Testis (tissue), 5 donors: ENCODE measurements around the gene P3R3URF. TPM values are rescaled to one million over a fixed set of nuclear protein-coding genes. Genes with fewer than 3 reads are reported as not detected.
"Not testable (repeated sequence)": the region's sequence is repeated elsewhere in the genome, so short reads cannot be mapped to it uniquely, and the experiment has no call there.

Source experiments
- DNase-seq: peaks from one replicate; pipeline ENCODE4 v3.0.0-alpha.2; 2019
- H3K27ac ChIP-seq, 2 donors: fragments of 200-600 bp; sonication (generic); one replicate each; pipeline ENCODE4 v1.5.1; 2019
- H3K27me3 ChIP-seq: fragments of 200-600 bp; sonication (generic); one replicate; pipeline ENCODE4 v1.5.1; 2019
- H3K36me3 ChIP-seq: fragments of 200-600 bp; sonication (generic); one replicate; pipeline ENCODE4 v1.5.1; 2017; ENCODE audit warnings: low read depth; ENCODE audit errors: missing control alignments
- H3K4me1 ChIP-seq: fragments of 200-600 bp; sonication (generic); one replicate; pipeline ENCODE4 v1.5.1; 2019
- H3K4me3 ChIP-seq, 2 donors: fragments of 200-600 bp; sonication (generic); one replicate each; pipeline ENCODE4 v1.5.1; 2017 to 2019
- H3K9me3 ChIP-seq: fragments of 200-600 bp; sonication (generic); one replicate; pipeline ENCODE4 v1.5.1; 2017
- POLR2A ChIP-seq: fragments of 450-650 bp; IDR thresholded peaks from one replicate; pipeline ENCODE4 v1.6.1; 2017; ENCODE audit warnings: antibody characterized with exemption, mild to moderate bottlenecking, moderate library complexity
- WGBS, 2 donors: methylation state at CpG; one replicate each; pipeline ENCODE4 v1.1.5; 2018; 5-methylcytosine and 5-hydroxymethylcytosine counted together
- intact Hi-C: fragments of 100-400 bp; cut with DNase I; formaldehyde crosslinking; loops from one replicate; pipeline ENCODE4 v1.15.1; 2023; ENCODE audit warnings: low total_unique reads
- long read RNA-seq, 2 donors: transcript quantifications; one replicate each; lab custom pipeline, GENCODE V29; 2026
- polyA plus RNA-seq: library from polyadenylated mRNA; stranded (reverse); fragments of 350-450 nt; fragmentation: Illumina TruSeq; extraction: RNeasy Lipid Tissue Mini Kit (QIAGEN cat#74804); gene quantifications from one replicate; pipeline ENCODE4 v1.2.3, GENCODE V29; 2014; ENCODE audit warnings: low read depth, low replicate concordance; ENCODE audit not compliant: insufficient read depth
- total RNA-seq, 2 donors: library from RNA; depleted of rRNA; stranded (reverse); fragments of >200 nt; gene quantifications; one replicate each; pipeline ENCODE4 v1.2.3, GENCODE V29; 2016
- TF ChIP-seq, protein P1 (sequence below), 3 experiments: fragments of 450-650 bp in 2 of 3; fragments of 200-600 bp in 1 of 3; sonication (generic) in 1 of 3; IDR thresholded peaks; one replicate each; pipeline ENCODE4 v1.5.1; 2016 to 2019; ENCODE audit warnings: antibody characterized with exemption in 3 of 3, mild to moderate bottlenecking in 2 of 3, moderate library complexity in 1 of 3

Gene P3R3URF
- total RNA-seq (10 to 100 TPM; 35.0 to 69.1 TPM), polyA plus RNA-seq (123 TPM)
- long read RNA-seq, donor 1: 0 reads
- long read RNA-seq, donor 2: 0 reads

DNA sequence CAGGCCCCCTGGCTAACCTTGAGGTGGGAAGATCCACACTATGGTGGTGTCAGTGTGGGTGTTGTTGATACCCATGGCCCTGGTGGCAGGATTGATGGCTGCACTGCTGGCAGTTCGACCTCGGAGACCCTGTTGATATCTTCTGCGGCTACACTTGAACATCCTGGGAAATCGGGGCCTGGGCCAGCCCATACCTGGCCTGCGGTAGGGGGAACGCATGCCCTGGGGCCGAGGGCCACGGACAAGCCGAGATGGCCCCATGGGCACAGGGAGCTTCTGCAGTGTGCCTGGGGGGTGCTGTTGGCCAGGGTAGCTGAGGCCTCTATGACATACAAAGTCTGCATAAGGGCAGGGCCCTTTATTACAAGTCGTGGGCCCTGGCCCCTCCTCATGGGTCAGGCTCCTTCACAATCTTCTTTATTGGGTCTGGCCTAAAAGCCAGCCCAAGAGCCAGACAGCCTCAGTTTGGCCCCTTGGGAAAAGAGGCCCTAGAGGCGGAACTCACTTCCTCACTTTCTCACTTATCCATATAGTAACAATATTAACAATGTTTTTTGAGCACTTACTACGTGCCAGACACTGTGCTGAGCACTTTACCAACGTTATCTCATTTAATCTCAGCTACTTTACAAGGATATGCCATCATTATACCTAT is at the start of gene P3R3URF:
Gene P3R3URF, minus strand, starts transcription at position 278 of the 655 bp plus-strand sequence. Its CDS starts 17 bp downstream, at position 261.
- TF ChIP-seq POLR2A: no peak
- TF ChIP-seq, protein P1, sequence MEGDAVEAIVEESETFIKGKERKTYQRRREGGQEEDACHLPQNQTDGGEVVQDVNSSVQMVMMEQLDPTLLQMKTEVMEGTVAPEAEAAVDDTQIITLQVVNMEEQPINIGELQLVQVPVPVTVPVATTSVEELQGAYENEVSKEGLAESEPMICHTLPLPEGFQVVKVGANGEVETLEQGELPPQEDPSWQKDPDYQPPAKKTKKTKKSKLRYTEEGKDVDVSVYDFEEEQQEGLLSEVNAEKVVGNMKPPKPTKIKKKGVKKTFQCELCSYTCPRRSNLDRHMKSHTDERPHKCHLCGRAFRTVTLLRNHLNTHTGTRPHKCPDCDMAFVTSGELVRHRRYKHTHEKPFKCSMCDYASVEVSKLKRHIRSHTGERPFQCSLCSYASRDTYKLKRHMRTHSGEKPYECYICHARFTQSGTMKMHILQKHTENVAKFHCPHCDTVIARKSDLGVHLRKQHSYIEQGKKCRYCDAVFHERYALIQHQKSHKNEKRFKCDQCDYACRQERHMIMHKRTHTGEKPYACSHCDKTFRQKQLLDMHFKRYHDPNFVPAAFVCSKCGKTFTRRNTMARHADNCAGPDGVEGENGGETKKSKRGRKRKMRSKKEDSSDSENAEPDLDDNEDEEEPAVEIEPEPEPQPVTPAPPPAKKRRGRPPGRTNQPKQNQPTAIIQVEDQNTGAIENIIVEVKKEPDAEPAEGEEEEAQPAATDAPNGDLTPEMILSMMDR (IDR thresholded peaks at IDR 0.05): no peak
- intact Hi-C loops: no loop called here
- WGBS, 2 donors: 84 to 88% methylated on average over 13 of the region's 13 CpGs
- Histone ChIP-seq H3K4me1 (peaks cover 14% of the 10 kb centered on the region), H3K27me3 (no peaks in the 10 kb centered on the region), H3K27ac (peak within 1 kb of the TSS; percentile 9 to 55), H3K9me3 (no peaks in the 10 kb centered on the region), H3K4me3 (no peak within 1 kb of the TSS), H3K36me3 (no peaks in the 10 kb centered on the region)
- no peak for DNase-seq

DNA sequence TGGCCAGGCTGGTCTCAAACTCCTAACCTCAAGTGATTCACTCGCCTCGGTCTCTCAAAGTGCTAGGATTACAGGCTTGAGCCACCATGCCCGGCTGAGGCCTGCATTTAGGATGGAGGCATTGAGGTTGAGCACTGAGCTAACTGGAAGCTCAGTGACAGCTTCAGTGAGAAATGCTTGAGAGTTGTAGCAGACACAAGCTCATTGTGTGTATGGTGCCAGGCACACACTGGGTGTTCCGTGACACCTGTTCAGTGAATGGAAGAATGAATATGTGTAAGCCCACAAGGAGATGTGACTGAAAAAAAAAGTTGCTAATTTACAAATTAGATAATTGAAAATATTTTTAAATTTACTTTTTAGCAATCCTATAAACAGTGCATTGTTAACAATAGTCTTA is 48.7 kb upstream of the P3R3URF start:
- 83 to 89% methylated on average over 4 of the region's 4 CpGs for WGBS, 2 donors
- intact Hi-C loops: no loop called here
- H3K4me3 ChIP-seq: no peak overlapping the region
- H3K36me3 ChIP-seq: no peaks in the 10 kb centered on the region
- H3K27me3 ChIP-seq: no peaks in the 10 kb centered on the region
- DNase-seq: no peak
- no peaks in the 10 kb centered on the region for H3K9me3 ChIP-seq
- TF ChIP-seq, protein P1 (IDR thresholded peaks at IDR 0.05): no peak
- TF ChIP-seq POLR2A: no peak
- no peaks in the 10 kb centered on the region for H3K4me1 ChIP-seq
- no peak overlapping the region for H3K27ac ChIP-seq

DNA sequence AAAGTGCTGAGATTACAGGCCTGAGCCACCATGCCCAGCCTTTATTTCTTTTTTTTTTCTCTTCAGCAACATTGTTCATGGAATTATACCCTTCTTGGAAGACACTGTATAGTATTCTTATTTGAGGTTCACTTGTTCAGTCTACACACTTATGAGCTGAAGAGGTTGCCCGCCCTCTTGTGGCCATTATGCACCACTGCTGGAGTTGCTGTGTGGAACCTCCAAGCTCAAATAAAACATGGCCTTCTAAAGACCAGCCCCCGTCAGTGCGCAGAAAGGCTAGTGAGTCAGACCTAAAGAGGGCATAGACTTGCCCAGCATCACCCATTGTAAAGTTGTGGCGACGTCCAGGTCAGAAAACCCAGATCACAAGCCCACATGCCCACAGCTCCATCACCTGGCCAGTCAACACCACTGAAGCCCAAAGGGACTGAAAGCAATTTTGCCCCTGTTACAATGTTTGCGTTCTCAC is 47.2 kb upstream of the P3R3URF start:
- Histone ChIP-seq H3K27ac (no peak overlapping the region), H3K4me3 (no peak overlapping the region), H3K27me3 (no peaks in the 10 kb centered on the region), H3K4me1 (no peaks in the 10 kb centered on the region), H3K9me3 (no peaks in the 10 kb centered on the region), H3K36me3 (no peaks in the 10 kb centered on the region)
- WGBS, 2 donors: 34 to 54% methylated on average over 3 to 6 of the region's 6 CpGs
- intact Hi-C loops: no loop called here
- TF ChIP-seq POLR2A: no peak
- TF ChIP-seq, protein P1 (IDR thresholded peaks at IDR 0.05): peak; percentile 76 to 92 (median 89)
- peak; percentile 84 for DNase-seq

DNA sequence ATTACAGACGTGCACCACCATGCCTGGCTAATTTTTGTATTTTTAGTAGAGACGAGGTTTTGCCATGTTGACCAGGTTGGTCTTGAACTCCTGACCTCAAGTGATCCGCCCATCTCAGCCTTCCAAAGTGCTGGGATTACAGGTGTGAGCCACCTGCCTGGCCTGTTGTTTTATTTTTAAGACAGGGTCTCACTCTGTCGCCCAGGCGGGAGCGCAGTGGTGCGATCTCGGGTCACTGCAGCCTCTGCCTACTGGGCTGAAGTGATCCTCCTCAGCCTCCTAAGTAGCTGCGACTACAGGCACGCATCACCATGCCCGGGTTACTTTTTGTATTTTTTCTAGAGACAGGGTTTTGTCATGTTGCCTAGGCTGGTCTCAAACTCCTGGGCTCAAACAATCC is 46.8 kb upstream of the P3R3URF start:
- H3K9me3 ChIP-seq, intact Hi-C loops, H3K27ac ChIP-seq: not testable (repeated sequence)

DNA sequence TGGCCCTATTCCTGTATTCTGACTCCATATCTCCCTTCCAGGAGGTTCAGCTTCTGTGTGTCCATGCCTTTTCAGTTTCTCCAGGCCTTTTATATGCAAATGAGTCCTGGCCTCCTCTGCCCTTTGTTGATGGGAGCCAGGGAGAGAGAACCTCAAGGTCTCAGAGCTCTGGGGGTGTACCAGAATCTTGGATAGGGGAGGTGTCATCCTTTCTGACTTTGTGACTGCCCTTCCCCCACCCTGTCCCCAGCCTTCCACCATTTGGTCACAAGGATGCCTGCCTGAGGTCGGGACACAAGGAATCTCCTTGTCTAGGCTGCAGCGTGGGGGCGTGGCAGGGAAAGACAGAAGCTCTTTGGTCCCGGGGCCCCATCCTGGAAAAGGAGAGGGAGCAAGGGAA is 45.5 kb upstream of the P3R3URF start:
- intact Hi-C loops: no loop called here
- no peak overlapping the region for H3K4me3 ChIP-seq
- no peak overlapping the region for H3K27ac ChIP-seq
- no peaks in the 10 kb centered on the region for H3K27me3 ChIP-seq
- H3K4me1 ChIP-seq: no peaks in the 10 kb centered on the region
- DNase-seq: peak; percentile 53
- no peaks in the 10 kb centered on the region for H3K9me3 ChIP-seq
- 48 to 61% methylated on average over 4 of the region's 4 CpGs for WGBS, 2 donors
- no peak for TF ChIP-seq POLR2A
- TF ChIP-seq, protein P1 (IDR thresholded peaks at IDR 0.05): no peak
- H3K36me3 ChIP-seq: no peaks in the 10 kb centered on the region

More for the DNA sequence above, 46.8 kb upstream of the P3R3URF start:
- 83 to 89% methylated on average over 11 of the region's 11 CpGs for WGBS, 2 donors
- H3K4me1 ChIP-seq, H3K27me3 ChIP-seq, H3K4me3 ChIP-seq, DNase-seq, H3K36me3 ChIP-seq: not testable (repeated sequence)
